Aorta (tissue), 5 donors: ENCODE results near the gene LIFR. TPM values are rescaled to one million over a fixed set of nuclear protein-coding genes. Genes with fewer than 3 reads are reported as not detected.
A peak's percentile ranks its signal among the peaks of the same experiment; 100 is the strongest.

Experiments
- ATAC-seq: fragments of 200-7000 bp; cut with Tn5 transposase; one replicate; pipeline ENCODE4 v1.9.1; 2022; ENCODE audit warnings: moderate library complexity; ENCODE audit not compliant: low FRiP score
- DNase-seq, 2 donors: peaks; one replicate each; pipeline ENCODE4 v3.0.0-alpha.2; 2020
- H3K27ac ChIP-seq, 2 donors: one replicate each; pipeline ENCODE4 v1.5.1; 2013; ENCODE audit warnings: low read length in 2 of 2, mild to moderate bottlenecking in 2 of 2, moderate library complexity in 2 of 2, control low read depth in 1 of 2, inconsistent platforms in 1 of 2, low read depth in 1 of 2
- H3K27me3 ChIP-seq, 2 donors: one replicate each; pipeline ENCODE4 v1.6.1; 2013; ENCODE audit warnings: control low read depth in 1 of 2, low read length in 1 of 2, mild to moderate bottlenecking in 1 of 2, moderate library complexity in 1 of 2; ENCODE audit not compliant: insufficient read depth in 2 of 2, control insufficient read depth in 1 of 2
- H3K36me3 ChIP-seq, 2 donors: one replicate each; pipeline ENCODE4 v1.6.1; 2013; ENCODE audit warnings: control low read depth in 1 of 2, low read length in 1 of 2, mild to moderate bottlenecking in 1 of 2; ENCODE audit not compliant: insufficient read depth in 2 of 2, control insufficient read depth in 1 of 2
- H3K4me1 ChIP-seq, 2 donors: one replicate each; pipeline ENCODE4 v1.6.1; 2013; ENCODE audit warnings: low read length in 2 of 2, control low read depth in 1 of 2, mild to moderate bottlenecking in 1 of 2, moderate library complexity in 1 of 2; ENCODE audit not compliant: insufficient read depth in 2 of 2, control insufficient read depth in 1 of 2
- H3K4me3 ChIP-seq, 2 donors: one replicate each; pipeline ENCODE4 v1.5.1; 2013; ENCODE audit warnings: low read length in 2 of 2, control low read depth in 1 of 2, mild to moderate bottlenecking in 1 of 2
- H3K9me3 ChIP-seq: one replicate; pipeline ENCODE4 v1.6.1; 2013; ENCODE audit warnings: mild to moderate bottlenecking, low read length; ENCODE audit not compliant: control insufficient read depth
- WGBS, 2 donors: extraction: QIAGEN DNeasy Blood & Tissue Kit; methylation state at CpG; one replicate each; pipeline ENCODE4 v1.1.7; 2013; 5-methylcytosine and 5-hydroxymethylcytosine counted together
- intact Hi-C, 2 donors: fragments of 100-400 bp; cut with DNase I; formaldehyde crosslinking; loops; one replicate each; pipeline versions ENCODE4 v1.14.2 to v1.15.0; 2022
- polyA plus RNA-seq, 2 donors: library from polyadenylated mRNA; stranded (reverse); fragments of 200-250 nt; gene quantifications; one replicate each; pipeline ENCODE4 v1.2.3, GENCODE V29; 2013
- total RNA-seq, 2 donors: library from RNA; stranded (reverse); fragmentation: NEBNext Ultra II Directional; extraction: Animal tissue kit (Norgen Biotek cat#: 25700); gene quantifications; one replicate each; pipeline ENCODE4 v1.2.1, GENCODE V29; 2021
- donor health status: healthy with polysubstance abuse.
- donor health status: Bipolar disorder and iron deficiency.
- donor health status: DM: no; HTN: no; CAD: no.
- donor health status: DM: no; HTN: no; CAD: no.
- donor health status: DM: yes; HTN: yes; CAD: no.

Gene LIFR
- total and polyA plus RNA-seq, 4 donors, result 2.4 to 69.6 (median 39.7) TPM

- WGBS, 2 donors, result 91 to 92% methylated on average over 4 of the region's 4 CpGs
- H3K27me3 ChIP-seq, result no peaks in the 10 kb centered on the region
- intact Hi-C loops, result no loop called here
- H3K27ac ChIP-seq, result no peak overlapping the region
- DNase-seq (no peak), ATAC-seq (no peak)
- H3K9me3 ChIP-seq, result no peaks in the 10 kb centered on the region
- no peak overlapping the region for H3K4me3 ChIP-seq
- no peaks in the 10 kb centered on the region for H3K36me3 ChIP-seq
- no peaks in the 10 kb centered on the region for H3K4me1 ChIP-seq
Observed at GRCh38 chr5:38500573-38501260, 55.7 kb downstream of the LIFR start.

- WGBS, 2 donors, result 85 to 91% methylated on average over 2 of the region's 2 CpGs
Observed at GRCh38 chr5:38497946-38498345, 58.5 kb downstream of the LIFR start.

GRCh38 chr5:38494763-38495162 lies 61.7 kb downstream of the LIFR start:
- no peak for DNase-seq
- Histone ChIP-seq H3K27ac (no peak overlapping the region), H3K4me3 (no peak overlapping the region), H3K36me3 (peaks cover 3 to 5% of the 10 kb centered on the region in 2 donors), H3K27me3 (no peaks in the 10 kb centered on the region), H3K9me3 (no peaks in the 10 kb centered on the region), H3K4me1 (no peaks in the 10 kb centered on the region)
- 82% methylated on average over 7 of the region's 7 CpGs for WGBS, 2 donors
- no peak for ATAC-seq
- intact Hi-C loops, result no loop called here

More at GRCh38 chr5:38497946-38498345, 58.5 kb downstream of the LIFR start:
- no peak for DNase-seq
- Histone ChIP-seq H3K36me3 (peaks cover 0 to 4% of the 10 kb centered on the region in 2 donors), H3K4me3 (no peak overlapping the region), H3K9me3 (no peaks in the 10 kb centered on the region), H3K27ac (no peak overlapping the region), H3K4me1 (no peaks in the 10 kb centered on the region), H3K27me3 (no peaks in the 10 kb centered on the region)
- intact Hi-C loops, result no loop called here
- peak; percentile 67 for ATAC-seq

GRCh38 chr5:38494175-38494574 lies 62.3 kb downstream of the LIFR start:
- H3K36me3 ChIP-seq, result peaks cover 3 to 5% of the 10 kb centered on the region in 2 donors
- DNase-seq (no peak), ATAC-seq (no peak)
- 88 to 91% methylated on average over 6 of the region's 6 CpGs for WGBS, 2 donors
- no peaks in the 10 kb centered on the region for H3K27me3 ChIP-seq
- intact Hi-C loops, result no loop called here
- no peak overlapping the region for H3K4me3 ChIP-seq
- no peaks in the 10 kb centered on the region for H3K4me1 ChIP-seq
- no peak overlapping the region for H3K27ac ChIP-seq
- H3K9me3 ChIP-seq, result no peaks in the 10 kb centered on the region

GRCh38 chr5:38483805-38484398 lies 72.5 kb downstream of the LIFR start:
- H3K36me3 ChIP-seq, result peaks cover 2 to 10% of the 10 kb centered on the region in 2 donors
- no peaks in the 10 kb centered on the region for H3K9me3 ChIP-seq
- intact Hi-C loops, result no loop called here
- no peak for ATAC-seq
- no peak for DNase-seq
- no peaks in the 10 kb centered on the region for H3K27me3 ChIP-seq
- H3K27ac ChIP-seq, result no peak overlapping the region
- H3K4me1 ChIP-seq, result no peaks in the 10 kb centered on the region
- WGBS, 2 donors, result 90 to 91% methylated on average over 10 of the region's 10 CpGs
- H3K4me3 ChIP-seq, result no peak overlapping the region

GRCh38 chr5:38479315-38479904 lies 77.0 kb downstream of the LIFR start:
- WGBS, 2 donors, result 65 to 70% methylated on average over 6 of the region's 6 CpGs

GRCh38 chr5:38478878-38479277 lies 77.6 kb downstream of the LIFR start:
- no peak for DNase-seq
- ATAC-seq, result no peak
- Histone ChIP-seq H3K36me3 (peaks cover 0 to 10% of the 10 kb centered on the region in 2 donors), H3K27ac (no peak overlapping the region), H3K4me3 (no peak overlapping the region), H3K27me3 (no peaks in the 10 kb centered on the region), H3K4me1 (no peaks in the 10 kb centered on the region), H3K9me3 (no peaks in the 10 kb centered on the region)
- 91 to 94% methylated on average over 3 of the region's 3 CpGs for WGBS, 2 donors
- intact Hi-C loops, result loop anchor here in 1 of 2 donors (10.0 kb wide), 1 partner anchor 66 kb away; no protein-coding TSS in a partner anchor

More at GRCh38 chr5:38479315-38479904, 77.0 kb downstream of the LIFR start:
- H3K4me3 ChIP-seq, result no peak overlapping the region
- H3K4me1 ChIP-seq, result no peaks in the 10 kb centered on the region
- DNase-seq (no peak), ATAC-seq (no peak)
- H3K27me3 ChIP-seq, result no peaks in the 10 kb centered on the region
- H3K9me3 ChIP-seq, result no peaks in the 10 kb centered on the region
- intact Hi-C loops, result loop anchor here in 1 of 2 donors (10.0 kb wide), 1 partner anchor 65 kb away; no protein-coding TSS in a partner anchor
- peaks cover 0 to 10% of the 10 kb centered on the region in 2 donors for H3K36me3 ChIP-seq
- no peak overlapping the region for H3K27ac ChIP-seq

GRCh38 chr5:38478166-38478565 lies 78.3 kb downstream of the LIFR start:
- H3K36me3 ChIP-seq, result peaks cover 0 to 8% of the 10 kb centered on the region in 2 donors
- intact Hi-C loops, result loop anchor here in 1 of 2 donors (10.0 kb wide), 1 partner anchor 67 kb away; no protein-coding TSS in a partner anchor
- no peaks in the 10 kb centered on the region for H3K4me1 ChIP-seq
- H3K27me3 ChIP-seq, result no peaks in the 10 kb centered on the region
- DNase-seq (no peak), ATAC-seq (no peak)
- H3K4me3 ChIP-seq, result no peak overlapping the region
- H3K9me3 ChIP-seq, result no peaks in the 10 kb centered on the region
- 92% methylated on average over 3 of the region's 3 CpGs for WGBS, 2 donors
- H3K27ac ChIP-seq, result no peak overlapping the region
